GM10266 (cell line): ENCODE results near the gene DTNB.

ENCODE experiments used
- DNase-seq: peaks from one replicate; pipeline ENCODE4 v3.0.0; 2012; ENCODE audit errors: extremely low spot score
- CTCF ChIP-seq: IDR thresholded peaks from 2 replicates; pipeline ENCODE4 v1.5.1; 2012; ENCODE audit warnings: mild to moderate bottlenecking, low read depth; ENCODE audit not compliant: control insufficient read depth, insufficient read depth; ENCODE audit errors: missing control alignments

Gene DTNB

GRCh38 chr2:25342372-25343186, 330.8 kb downstream of the DTNB start:
- TF ChIP-seq CTCF = peak; percentile 98
- DNase-seq = peak; percentile 95

- DNase-seq = peak; percentile 86
- no peak for TF ChIP-seq CTCF
Measured at GRCh38 chr2:25341753-25342371, 331.5 kb downstream of the DTNB start, which contains the start of gene DNMT3A. DNMT3A (minus strand) TSS chr2:25341925; CDS start chr2:25313984, 27,941 bp downstream.

- TF ChIP-seq CTCF = no peak
- DNase-seq = peak; percentile 88
Measured at GRCh38 chr2:25341011-25341727, 332.2 kb downstream of the DTNB start.

- TF ChIP-seq CTCF = no peak
- peak; percentile 60 for DNase-seq
Measured at GRCh38 chr2:25340181-25340921, 333.0 kb downstream of the DTNB start.

- DNase-seq = no peak
- no peak for TF ChIP-seq CTCF
Measured at GRCh38 chr2:25339791-25340180, 333.6 kb downstream of the DTNB start.

- no peak for TF ChIP-seq CTCF
Measured at GRCh38 chr2:25339211-25339674, 334.1 kb downstream of the DTNB start.

More at GRCh38 chr2:25339211-25339674, 334.1 kb downstream of the DTNB start:
- DNase-seq = no peak
